IPS DF 4.7 (cell line): Measurements from ENCODE around the gene TRIM66.

Source experiments
- DNase-seq: peaks from one replicate; pipeline ENCODE4 v3.0.0-alpha.2; 2013; ENCODE audit warnings: low spot score; ENCODE audit errors: extremely low read depth

TRIM66 gene

GRCh38 chr11:8656291-8656690 is 26.2 kb downstream of the TRIM66 start:
- DNase-seq = no peak

GRCh38 chr11:8654503-8654902 is 28.0 kb downstream of the TRIM66 start:
- DNase-seq = no peak

GRCh38 chr11:8652140-8652539 is 30.3 kb downstream of the TRIM66 start:
- no peak for DNase-seq

GRCh38 chr11:8650401-8650990 is 32.0 kb downstream of the TRIM66 start:
- no peak for DNase-seq

- no peak for DNase-seq
Observed at GRCh38 chr11:8649361-8649760, 33.1 kb downstream of the TRIM66 start.

- no peak for DNase-seq
Observed at GRCh38 chr11:8646873-8647272, 35.6 kb downstream of the TRIM66 start.

- DNase-seq = no peak
Observed at GRCh38 chr11:8642196-8642841, 40.1 kb downstream of the TRIM66 start.

GRCh38 chr11:8641332-8641731 is 41.1 kb downstream of the TRIM66 start:
- no peak for DNase-seq

- DNase-seq = no peak
Observed at GRCh38 chr11:8640267-8640906, 42.1 kb downstream of the TRIM66 start.

GRCh38 chr11:8639655-8640054 is 42.8 kb downstream of the TRIM66 start:
- DNase-seq = no peak

GRCh38 chr11:8638300-8638699 is 44.2 kb downstream of the TRIM66 start:
- DNase-seq = no peak

GRCh38 chr11:8636127-8636526 is 46.3 kb downstream of the TRIM66 start:
- no peak for DNase-seq

- no peak for DNase-seq
Observed at GRCh38 chr11:8634498-8634897, 48.0 kb downstream of the TRIM66 start.

GRCh38 chr11:8631395-8632118 is 50.9 kb downstream of the TRIM66 start:
- no peak for DNase-seq

GRCh38 chr11:8624698-8625097 is 57.8 kb downstream of the TRIM66 start:
- DNase-seq = no peak

GRCh38 chr11:8621147-8621546 is 61.3 kb downstream of the TRIM66 start:
- DNase-seq = no peak

- DNase-seq = no peak
Observed at GRCh38 chr11:8617063-8617462, 65.4 kb downstream of the TRIM66 start.

GRCh38 chr11:8615291-8616032 is 67.0 kb downstream of the TRIM66 start:
- DNase-seq = no peak

GRCh38 chr11:8614497-8614896 is 68.0 kb downstream of the TRIM66 start:
- no peak for DNase-seq

GRCh38 chr11:8613036-8613435 is 69.4 kb downstream of the TRIM66 start:
- no peak for DNase-seq

GRCh38 chr11:8612522-8612921 is 69.9 kb downstream of the TRIM66 start:
- no peak for DNase-seq
